ENCODE measurements around the gene ZNF80. TPM values are rescaled to one million over a fixed set of nuclear protein-coding genes. Genes with fewer than 3 reads are reported as not detected.

The ZNF80 gene
- total RNA-seq, 1 donor = 1.2 TPM

DNA sequence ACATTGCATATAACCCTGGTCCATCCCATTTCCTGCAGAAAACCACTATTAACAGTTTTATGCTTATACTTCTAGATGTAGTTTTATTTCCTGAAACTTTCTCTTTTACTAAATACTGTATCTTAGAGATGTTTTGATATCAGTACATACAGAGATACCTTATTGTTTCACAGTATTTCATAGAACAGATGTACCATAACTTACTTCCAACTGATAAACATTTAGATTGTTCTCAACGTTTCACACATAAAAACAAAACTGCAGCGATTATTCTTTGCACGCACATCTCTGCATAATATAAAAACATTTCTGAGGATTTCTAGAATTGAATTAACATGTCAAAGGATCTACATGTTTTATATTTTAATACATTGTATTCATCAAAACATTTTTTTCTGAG, 2.6 kb downstream of the ZNF80 start:
- Histone ChIP-seq H3K27me3 (ENCODE audit: insufficient read depth, low read length) (no peaks in the 10 kb centered on the region), H3K9me3 (ENCODE audit: low read depth, low read length) (no peaks in the 10 kb centered on the region), H3K4me3 (ENCODE audit: low read length) (no peak overlapping the region), H3K4me1 (ENCODE audit: insufficient read depth, low read length) (peaks cover 33% of the 10 kb centered on the region)

DNA sequence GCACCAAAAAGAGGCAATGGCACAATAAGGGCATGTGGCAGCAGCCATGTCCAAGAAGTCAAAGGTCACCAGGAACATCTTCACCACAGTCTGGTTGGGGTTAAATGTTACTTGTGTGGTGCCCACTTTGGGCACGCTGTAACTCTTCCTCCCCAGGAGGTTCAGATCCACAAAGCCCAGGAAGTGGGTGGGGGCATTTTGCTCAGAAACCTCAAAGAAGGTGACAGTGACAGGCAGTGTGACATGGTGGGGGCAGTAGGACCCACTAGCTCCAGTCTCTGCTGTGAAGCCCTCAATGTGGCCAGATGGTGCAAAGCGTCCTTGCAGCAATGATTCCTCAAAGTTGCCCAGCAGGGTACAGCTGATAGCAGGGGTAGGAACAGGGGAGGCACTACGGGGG, 5.8 kb downstream of the ZNF80 start:
- H3K9me3 ChIP-seq (ENCODE audit: low read depth, low read length) = no peaks in the 10 kb centered on the region
- no peaks in the 10 kb centered on the region for H3K27me3 ChIP-seq (ENCODE audit: insufficient read depth, low read length)
- peaks cover 41% of the 10 kb centered on the region for H3K4me1 ChIP-seq (ENCODE audit: insufficient read depth, low read length)
- no peak overlapping the region for H3K4me3 ChIP-seq (ENCODE audit: low read length)

DNA sequence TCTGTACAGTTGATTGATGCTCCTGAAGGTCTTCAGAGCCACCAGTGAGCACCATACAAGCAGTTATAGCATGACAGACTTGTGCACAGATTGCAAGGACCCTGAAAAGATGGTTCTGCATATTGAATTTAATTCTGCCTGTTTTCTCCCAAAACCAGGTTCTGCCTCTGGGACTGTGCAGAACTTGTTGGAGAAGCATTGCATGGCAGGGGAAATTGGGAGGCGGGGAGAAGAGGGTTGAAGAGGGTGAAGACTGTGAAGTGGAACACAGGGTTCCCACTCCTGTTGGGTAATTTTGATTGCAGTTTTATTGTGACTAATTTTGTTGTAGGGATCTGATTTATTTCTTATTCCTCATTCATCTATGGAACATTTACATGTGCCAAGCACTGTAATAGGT, 10.3 kb downstream of the ZNF80 start:
- Histone ChIP-seq H3K4me3 (ENCODE audit: low read length) (no peak overlapping the region), H3K27me3 (ENCODE audit: insufficient read depth, low read length) (no peaks in the 10 kb centered on the region), H3K4me1 (ENCODE audit: insufficient read depth, low read length) (peaks cover 45% of the 10 kb centered on the region), H3K9me3 (ENCODE audit: low read depth, low read length) (peaks cover 11% of the 10 kb centered on the region)

DNA sequence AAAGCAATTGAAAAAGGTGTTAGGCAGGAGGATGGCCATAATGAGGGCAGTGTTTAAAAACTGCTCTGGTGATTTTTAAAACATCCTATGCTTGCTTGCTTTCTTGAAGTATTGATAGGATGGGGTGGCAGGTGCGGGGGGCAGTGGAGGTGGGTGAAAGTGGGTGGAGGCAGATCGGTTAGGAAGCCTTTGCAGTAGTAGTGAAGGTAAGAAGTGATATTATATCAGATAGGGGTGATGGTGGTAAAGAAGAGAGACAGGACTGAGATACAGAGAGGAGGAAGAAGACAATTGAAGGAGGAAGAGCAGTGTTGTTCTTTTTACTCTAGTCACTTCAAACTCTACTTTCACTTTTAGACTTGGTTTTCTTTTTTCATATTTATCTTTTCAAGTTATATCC, 11.1 kb downstream of the ZNF80 start:
- H3K4me3 ChIP-seq (ENCODE audit: low read length) = no peak overlapping the region
- peaks cover 45% of the 10 kb centered on the region for H3K4me1 ChIP-seq (ENCODE audit: insufficient read depth, low read length)
- peaks cover 11% of the 10 kb centered on the region for H3K9me3 ChIP-seq (ENCODE audit: low read depth, low read length)
- no peaks in the 10 kb centered on the region for H3K27me3 ChIP-seq (ENCODE audit: insufficient read depth, low read length)

DNA sequence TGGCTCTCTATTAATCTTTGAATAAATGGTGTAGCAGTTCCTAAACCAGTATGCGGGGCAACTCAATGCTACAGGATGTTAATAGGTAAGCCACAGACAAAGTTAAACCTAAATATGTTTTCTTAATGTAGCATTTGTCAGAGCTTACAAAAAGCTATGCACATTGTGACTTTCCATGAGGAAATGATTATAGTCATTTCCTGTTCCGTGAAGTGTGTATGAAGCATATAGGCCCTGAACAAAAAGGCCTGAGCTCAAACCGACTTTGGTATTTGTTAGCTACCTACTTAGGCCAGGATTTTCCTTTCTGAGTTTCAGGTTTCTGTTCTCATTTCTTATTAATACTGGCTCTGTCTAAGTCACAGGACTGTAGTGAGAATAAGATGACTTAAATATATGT, 14.2 kb downstream of the ZNF80 start:
- H3K4me1 ChIP-seq (ENCODE audit: insufficient read depth, low read length) = peaks cover 57% of the 10 kb centered on the region
- no peak overlapping the region for H3K4me3 ChIP-seq (ENCODE audit: low read length)
- H3K27me3 ChIP-seq (ENCODE audit: insufficient read depth, low read length) = no peaks in the 10 kb centered on the region
- peaks cover 11% of the 10 kb centered on the region for H3K9me3 ChIP-seq (ENCODE audit: low read depth, low read length)

DNA sequence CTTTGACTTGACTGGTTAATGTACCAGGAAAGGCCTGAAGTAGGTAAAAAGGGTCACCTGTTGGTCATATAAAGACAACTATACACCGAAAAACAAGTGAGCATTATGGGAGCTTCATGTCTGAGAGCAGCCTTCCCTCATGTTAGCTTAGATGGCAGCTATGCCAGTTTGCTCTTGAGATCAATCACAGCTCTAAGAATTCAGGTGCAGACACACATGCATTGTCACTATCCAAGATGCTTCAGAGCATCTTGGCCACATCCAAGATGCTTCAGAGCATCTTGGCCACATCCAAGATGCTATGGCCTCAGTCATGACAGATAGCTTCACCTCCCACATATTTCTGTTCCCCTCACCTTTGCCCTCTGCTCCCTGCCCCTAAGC, 15.5 kb downstream of the ZNF80 start:
- Histone ChIP-seq H3K9me3 (ENCODE audit: low read depth, low read length) (peaks cover 11% of the 10 kb centered on the region), H3K27me3 (ENCODE audit: insufficient read depth, low read length) (no peaks in the 10 kb centered on the region), H3K4me3 (ENCODE audit: low read length) (no peak overlapping the region), H3K4me1 (ENCODE audit: insufficient read depth, low read length) (peaks cover 64% of the 10 kb centered on the region)

DNA sequence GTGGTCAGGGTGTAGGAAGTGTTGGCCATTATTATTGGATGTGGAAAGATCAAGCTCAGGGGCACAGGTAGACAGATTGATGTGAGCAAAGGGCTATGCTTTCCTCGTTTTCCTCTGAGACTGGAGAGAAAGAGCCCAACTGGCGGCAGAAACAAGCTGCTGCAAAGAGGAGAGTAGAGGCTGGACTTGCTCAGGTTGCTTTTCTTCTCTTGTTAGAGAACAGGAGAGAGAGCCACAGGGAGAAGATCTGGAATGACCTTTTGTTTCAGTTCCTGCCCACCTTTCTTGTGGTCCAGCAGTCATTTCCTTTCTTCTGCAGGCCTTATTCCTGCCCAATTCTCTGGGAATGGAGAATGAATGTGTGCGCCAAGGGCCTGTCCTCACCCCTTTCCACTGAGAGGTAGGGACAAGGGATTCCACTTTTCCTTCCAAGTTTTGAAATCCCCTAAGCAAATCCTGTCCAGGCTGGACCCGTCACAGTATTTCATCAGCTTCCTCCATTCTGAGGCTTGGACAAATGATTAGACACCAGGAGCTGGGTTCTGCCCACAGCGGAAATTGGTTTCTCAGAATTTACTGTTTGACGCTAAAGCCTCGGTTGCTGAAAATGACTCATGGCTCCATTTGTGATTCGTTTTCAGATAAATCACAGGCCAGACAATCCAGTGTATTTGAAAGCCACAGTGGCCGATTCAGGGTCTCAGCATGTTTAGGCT, 16.1 kb downstream of the ZNF80 start:
- H3K27me3 ChIP-seq (ENCODE audit: insufficient read depth, low read length) = no peaks in the 10 kb centered on the region
- H3K4me3 ChIP-seq (ENCODE audit: low read length) = no peak overlapping the region
- H3K9me3 ChIP-seq (ENCODE audit: low read depth, low read length) = peaks cover 11% of the 10 kb centered on the region
- H3K4me1 ChIP-seq (ENCODE audit: insufficient read depth, low read length) = peaks cover 66% of the 10 kb centered on the region

DNA sequence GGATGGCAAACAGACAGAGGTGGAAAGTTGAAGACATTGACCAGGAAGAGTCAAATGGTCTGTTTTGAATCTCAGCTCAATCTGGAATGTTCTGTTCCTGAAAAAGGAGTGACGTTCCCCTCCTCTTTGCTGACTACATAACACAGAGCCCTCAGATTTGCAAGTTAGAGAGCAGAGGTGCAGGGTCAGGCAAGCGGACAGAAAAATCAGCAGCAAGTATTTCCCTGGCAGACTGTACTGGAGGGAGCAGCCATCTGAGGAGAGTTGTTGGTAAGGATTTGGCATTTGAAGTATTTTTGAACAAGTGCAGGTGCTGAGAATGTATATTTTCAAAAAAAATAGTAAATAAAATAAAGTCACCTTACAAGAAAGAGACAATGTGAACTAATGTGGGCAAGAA, 17.6 kb downstream of the ZNF80 start:
- H3K9me3 ChIP-seq (ENCODE audit: low read depth, low read length) = peaks cover 4% of the 10 kb centered on the region
- H3K27me3 ChIP-seq (ENCODE audit: insufficient read depth, low read length) = no peaks in the 10 kb centered on the region
- no peak overlapping the region for H3K4me3 ChIP-seq (ENCODE audit: low read length)
- H3K4me1 ChIP-seq (ENCODE audit: insufficient read depth, low read length) = peaks cover 73% of the 10 kb centered on the region

DNA sequence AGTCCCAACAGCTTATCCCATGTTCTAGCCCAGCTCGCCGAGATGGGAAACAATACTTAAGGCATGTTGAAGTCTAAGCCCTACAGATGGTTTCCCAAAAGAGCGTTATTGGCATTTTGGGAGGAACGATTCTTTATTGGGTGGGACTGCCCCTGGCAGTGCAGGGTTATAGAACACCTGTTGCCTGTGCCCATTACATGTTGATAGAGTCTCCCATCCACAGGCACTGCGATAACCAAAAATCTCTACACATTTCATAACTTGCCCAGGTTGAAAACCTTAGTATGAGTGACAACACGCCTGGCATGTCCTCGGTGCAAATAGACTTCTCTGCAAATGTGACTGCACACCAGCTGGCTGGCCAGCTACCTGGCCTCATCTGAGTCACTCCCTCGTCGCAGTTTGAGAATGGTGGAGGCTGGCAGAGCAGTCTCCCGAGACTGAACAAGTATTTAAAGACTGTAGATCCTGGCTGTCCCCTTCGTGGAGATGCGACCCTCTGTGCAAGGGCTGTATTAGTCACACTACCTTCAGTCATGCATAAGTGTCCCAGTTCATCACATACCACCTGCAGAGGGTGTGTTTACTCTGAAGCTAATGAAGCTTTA, 18.7 kb downstream of the ZNF80 start:
- Histone ChIP-seq H3K9me3 (ENCODE audit: low read depth, low read length) (no peaks in the 10 kb centered on the region), H3K27me3 (ENCODE audit: insufficient read depth, low read length) (no peaks in the 10 kb centered on the region), H3K4me1 (ENCODE audit: insufficient read depth, low read length) (peaks cover 83% of the 10 kb centered on the region), H3K4me3 (ENCODE audit: low read length) (no peak overlapping the region)

DNA sequence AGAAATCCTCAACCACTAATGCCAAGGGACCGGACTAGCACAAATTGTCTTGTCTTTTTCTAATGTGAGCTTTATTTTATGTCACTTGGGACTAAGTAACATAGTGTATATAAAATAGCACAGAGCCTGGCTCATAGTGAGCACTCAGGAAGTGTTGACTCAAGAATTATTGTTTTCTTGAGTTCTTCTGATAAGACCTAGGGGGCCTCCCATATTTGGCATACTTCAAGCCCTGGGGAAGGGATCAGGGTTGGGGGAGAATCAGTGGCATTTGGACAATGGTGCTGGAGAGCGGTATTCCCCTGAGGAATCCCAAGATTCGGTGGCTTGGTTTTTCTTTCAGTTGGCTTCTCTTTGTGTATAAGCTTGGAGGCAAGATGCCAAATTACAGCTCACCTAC, 19.4 kb downstream of the ZNF80 start:
- Histone ChIP-seq H3K9me3 (ENCODE audit: low read depth, low read length) (no peaks in the 10 kb centered on the region), H3K4me3 (ENCODE audit: low read length) (no peak overlapping the region), H3K27me3 (ENCODE audit: insufficient read depth, low read length) (no peaks in the 10 kb centered on the region), H3K4me1 (ENCODE audit: insufficient read depth, low read length) (peaks cover 89% of the 10 kb centered on the region)

DNA sequence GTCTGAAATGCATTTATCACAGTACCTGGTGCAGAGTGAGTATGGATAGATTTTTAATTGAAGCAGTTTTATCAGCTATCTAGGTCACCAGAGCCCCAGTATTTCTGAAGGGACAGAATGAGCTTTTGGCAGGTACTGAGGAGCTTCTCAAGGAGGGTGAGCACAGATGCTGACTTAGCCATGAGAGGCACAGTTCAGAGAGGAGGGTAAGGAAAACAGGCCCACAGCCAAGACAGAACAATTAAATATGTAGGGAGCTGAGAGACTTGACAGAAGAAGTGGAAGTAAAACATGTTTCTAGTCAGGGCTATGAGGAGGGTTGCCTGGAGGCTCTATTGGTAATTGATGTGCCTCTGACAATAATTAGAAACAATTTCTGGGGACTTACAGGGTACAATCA, 20.1 kb downstream of the ZNF80 start:
- Histone ChIP-seq H3K9me3 (ENCODE audit: low read depth, low read length) (no peaks in the 10 kb centered on the region), H3K4me1 (ENCODE audit: insufficient read depth, low read length) (peaks cover 91% of the 10 kb centered on the region), H3K27me3 (ENCODE audit: insufficient read depth, low read length) (no peaks in the 10 kb centered on the region), H3K4me3 (ENCODE audit: low read length) (no peak overlapping the region)

DNA sequence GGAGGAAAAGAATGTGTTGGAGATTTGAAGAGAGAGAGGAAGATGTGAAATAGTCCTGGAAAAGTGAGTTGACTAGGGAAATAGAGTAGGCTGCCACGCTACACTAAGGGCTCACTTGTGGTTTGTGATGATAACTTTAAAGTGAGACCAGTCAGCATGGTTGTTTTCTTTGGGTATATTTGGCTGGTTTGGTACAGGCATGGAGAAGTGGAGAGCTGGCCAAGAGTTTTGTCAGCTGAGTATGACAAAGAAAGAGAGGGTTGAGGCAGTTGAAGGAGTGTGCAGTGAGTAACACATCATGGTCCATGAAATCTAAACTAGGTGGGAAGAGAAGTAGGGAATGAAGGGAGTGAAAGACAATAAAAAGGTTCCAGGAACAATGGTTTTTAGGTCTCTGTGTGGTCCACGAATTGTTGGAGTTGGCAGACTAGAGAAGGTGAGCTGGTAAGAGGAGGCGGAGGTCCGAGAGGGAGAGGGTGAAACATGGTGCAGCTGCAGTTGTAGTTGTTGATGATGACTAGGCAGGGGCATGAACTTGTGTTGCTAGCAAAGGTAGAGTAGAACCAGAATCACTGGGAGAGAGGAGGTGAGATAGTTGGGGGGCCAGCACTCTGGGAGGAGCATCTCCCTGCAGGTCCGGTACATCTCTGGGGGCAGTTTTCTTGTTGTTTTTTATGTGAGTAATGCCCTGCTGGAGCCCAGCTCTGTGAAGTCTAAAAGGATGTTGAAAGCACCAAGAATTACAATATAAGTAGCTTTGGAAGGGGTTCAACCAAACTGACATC, 21.0 kb downstream of the ZNF80 start:
- Histone ChIP-seq H3K4me3 (ENCODE audit: low read length) (no peak overlapping the region), H3K9me3 (ENCODE audit: low read depth, low read length) (no peaks in the 10 kb centered on the region), H3K4me1 (ENCODE audit: insufficient read depth, low read length) (peaks cover 83% of the 10 kb centered on the region), H3K27me3 (ENCODE audit: insufficient read depth, low read length) (no peaks in the 10 kb centered on the region)

DNA sequence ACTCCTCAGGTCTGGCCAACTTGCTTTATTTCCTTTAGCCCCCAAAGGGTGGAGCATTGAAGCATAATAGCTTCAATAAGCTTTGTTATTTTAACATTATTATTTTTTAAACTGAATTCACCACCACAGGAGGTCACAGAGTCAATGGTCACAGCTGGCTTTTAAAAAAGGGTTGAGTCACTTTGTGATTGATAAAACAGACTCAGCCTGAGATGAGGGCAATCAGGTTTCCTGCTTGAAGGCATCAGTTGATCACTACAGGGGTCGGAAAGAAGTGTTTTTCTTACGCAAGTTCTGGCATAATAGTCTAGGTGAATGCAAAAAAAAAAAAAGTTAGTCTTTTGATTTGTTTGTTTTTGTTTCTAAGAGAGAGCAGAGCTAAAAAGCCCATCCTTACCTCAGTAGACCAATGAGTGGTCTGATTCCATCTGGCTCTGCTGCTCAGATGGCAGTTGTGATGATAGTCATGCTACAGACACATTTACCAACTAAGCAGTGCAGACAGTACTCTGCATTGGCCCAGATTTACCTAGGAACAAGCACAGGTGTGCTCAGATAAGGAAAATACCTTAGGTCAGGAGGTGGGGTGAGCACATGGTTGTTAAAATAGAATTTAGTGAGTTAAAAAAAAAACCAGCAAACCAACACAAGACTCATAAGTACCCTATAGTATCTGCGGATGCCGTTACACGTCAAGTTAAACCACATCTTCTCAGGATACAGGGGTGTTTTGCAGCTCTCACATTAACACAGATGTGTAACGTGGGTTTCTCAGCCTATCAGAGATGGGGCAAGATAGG, 22.6 kb downstream of the ZNF80 start:
- Histone ChIP-seq H3K4me3 (ENCODE audit: low read length) (peak overlapping the region; percentile 28), H3K9me3 (ENCODE audit: low read depth, low read length) (no peaks in the 10 kb centered on the region), H3K27me3 (ENCODE audit: insufficient read depth, low read length) (no peaks in the 10 kb centered on the region), H3K4me1 (ENCODE audit: insufficient read depth, low read length) (peaks cover 74% of the 10 kb centered on the region)

DNA sequence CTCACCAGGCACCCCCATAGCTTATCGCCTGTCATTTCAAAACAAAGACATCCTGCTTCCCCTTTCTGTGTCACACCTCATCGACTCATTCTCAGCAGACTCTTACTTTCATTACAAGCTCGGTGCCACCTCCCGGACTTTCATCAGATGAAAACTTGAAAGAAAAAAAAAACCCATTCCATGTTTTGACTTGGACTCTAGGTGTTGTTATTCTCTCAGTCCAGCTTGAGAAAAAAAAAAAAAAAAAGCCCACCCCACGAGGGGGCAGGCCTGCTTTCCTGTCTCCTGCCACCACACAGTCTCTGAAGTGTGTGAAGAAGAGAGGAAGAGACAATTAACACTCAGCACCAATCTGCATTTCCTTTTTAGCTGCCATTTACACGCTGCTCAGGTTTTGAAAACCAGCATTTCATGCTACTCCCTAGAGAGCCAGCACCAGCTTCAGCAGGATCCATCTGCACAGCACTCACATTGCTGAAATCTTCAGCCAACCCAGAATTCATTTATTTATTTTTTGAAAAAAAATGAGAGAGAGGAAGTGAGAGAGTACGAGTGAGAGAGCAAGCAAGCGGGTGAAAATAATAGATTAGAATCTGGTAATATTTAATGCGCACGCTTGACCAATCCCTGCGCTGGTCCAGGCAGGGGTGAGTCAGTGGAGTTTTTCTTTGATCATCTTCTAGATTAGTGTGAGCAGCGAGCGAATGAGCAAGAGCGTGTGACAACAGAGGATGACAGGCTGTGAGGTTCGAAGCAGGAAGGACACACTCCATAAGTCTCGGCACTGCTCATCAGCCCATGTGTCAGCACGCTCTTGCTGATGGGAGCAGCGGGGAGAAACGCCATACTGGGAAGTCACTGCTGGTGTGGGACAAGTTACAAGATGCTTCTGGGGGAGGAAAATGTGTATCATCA, 23.5 kb downstream of the ZNF80 start:
- peaks cover 66% of the 10 kb centered on the region for H3K4me1 ChIP-seq (ENCODE audit: insufficient read depth, low read length)
- H3K27me3 ChIP-seq (ENCODE audit: insufficient read depth, low read length) = no peaks in the 10 kb centered on the region
- H3K4me3 ChIP-seq (ENCODE audit: low read length) = peak overlapping the region; percentile 28
- no peaks in the 10 kb centered on the region for H3K9me3 ChIP-seq (ENCODE audit: low read depth, low read length)

Measured in mononuclear cell (primary cell).